PC-9 (cell line): Measurements from ENCODE around the gene NTM. TPM values are rescaled to one million over a fixed set of nuclear protein-coding genes. Genes with fewer than 3 reads are reported as not detected.

Experiments used
- BruUV-seq: library from RNA; stranded (reverse); fragments of 400-500 nt; replicated peaks from 2 replicates; lab custom pipeline; 2021; lab: Mats Ljungman, UMichigan
- CTCF ChIA-PET: fragments of 300-600 bp; sonication (Branson Sonifier 250); formaldehyde crosslinking; loops from one replicate; lab custom pipeline; 2022; ENCODE audit warnings: antibody characterized with exemption; lab: Charles Lee
- POLR2A ChIA-PET: fragments of 300-600 bp; sonication (Branson Sonifier 250); formaldehyde crosslinking; loops from one replicate; lab custom pipeline; 2022; ENCODE audit warnings: antibody characterized with exemption; ENCODE audit not compliant: unreplicated experiment; lab: Charles Lee
- DNase-seq, 2 experiments: peaks; one replicate each; pipeline versions ENCODE4 v3.0.0 to v3.0.0-alpha.2; 2015 to 2022; ENCODE audit warnings: mixed read lengths in 1 of 2
- H2AFZ ChIP-seq: fragments of 200-600 bp; sonication (generic); 2 replicates; pipeline ENCODE4 v1.8.1; 2017; ENCODE audit warnings: antibody characterized with exemption
- H3F3A ChIP-seq: fragments of 200-600 bp; sonication (generic); 2 replicates; pipeline ENCODE4 v1.8.1; 2017; ENCODE audit warnings: antibody characterized with exemption, mild to moderate bottlenecking, low read depth; ENCODE audit not compliant: insufficient read depth
- H3K27ac ChIP-seq: fragments of 200-600 bp; sonication (generic); 2 replicates; pipeline ENCODE4 v1.6.1; 2016; ENCODE audit warnings: mixed run types
- H3K27me3 ChIP-seq: fragments of 200-600 bp; sonication (generic); 2 replicates; pipeline ENCODE4 v1.6.1; 2016; ENCODE audit warnings: low read depth, mixed run types; ENCODE audit not compliant: insufficient read depth
- H3K36me3 ChIP-seq: fragments of 200-600 bp; sonication (generic); 2 replicates; pipeline ENCODE4 v1.6.1; 2016; ENCODE audit warnings: low read depth, mixed run types
- H3K4me1 ChIP-seq: fragments of 200-600 bp; sonication (generic); replicated peaks from 2 replicates; pipeline ENCODE4 v1.6.1; 2016; ENCODE audit warnings: mixed run types; ENCODE audit not compliant: insufficient read depth
- H3K4me2 ChIP-seq: fragments of 200-600 bp; sonication (generic); 2 replicates; pipeline ENCODE4 v1.6.1; 2017; ENCODE audit warnings: mixed run types
- H3K4me3 ChIP-seq: fragments of 200-600 bp; sonication (generic); 2 replicates; pipeline ENCODE4 v1.6.1; 2016; ENCODE audit warnings: mixed run types
- H3K79me2 ChIP-seq: fragments of 200-600 bp; sonication (generic); 2 replicates; pipeline ENCODE4 v1.6.1; 2017; ENCODE audit warnings: low read depth, mixed run types
- H3K9me2 ChIP-seq: fragments of 200-600 bp; sonication (generic); 2 replicates; pipeline ENCODE4 v1.8.1; 2017; ENCODE audit warnings: mild to moderate bottlenecking; ENCODE audit not compliant: insufficient read depth
- H3K9me3 ChIP-seq: fragments of 200-600 bp; sonication (generic); 2 replicates; pipeline ENCODE4 v1.8.1; 2016; ENCODE audit warnings: low read depth; ENCODE audit not compliant: insufficient read depth
- H4K20me1 ChIP-seq: fragments of 200-600 bp; sonication (generic); 2 replicates; pipeline ENCODE4 v1.8.1; 2017; ENCODE audit not compliant: insufficient read depth
- CTCF ChIP-seq: fragments of 200-600 bp; sonication (generic); conservative IDR thresholded peaks from 2 replicates; pipeline ENCODE4 v1.6.1; 2017; ENCODE audit warnings: mixed run types, antibody characterized with exemption, mild to moderate bottlenecking, moderate library complexity
- EZH2 ChIP-seq: fragments of 200-600 bp; sonication (generic); IDR thresholded peaks from 2 replicates; pipeline ENCODE4 v1.8.0; 2017; ENCODE audit warnings: antibody characterized with exemption, low read depth
- intact Hi-C: fragments of 100-400 bp; cut with micrococcal nuclease; formaldehyde crosslinking; loops from one replicate; pipeline ENCODE4 v1.10.0; 2022; ENCODE audit not compliant: unreplicated experiment
- total RNA-seq: library from RNA; stranded (reverse); gene quantifications from 2 replicates; pipeline ENCODE4 v1.2.3, GENCODE V29; 2021

NTM gene
- total RNA-seq, 1 experiment from 2014 or later = not detected

GRCh38 chr11:131829725-131830124 lies 459.3 kb downstream of the NTM start:
- POLR2A ChIA-PET = no interaction called here
- no peaks in the 10 kb centered on the region for H3K9me3 ChIP-seq
- no peaks in the 10 kb centered on the region for H3K9me2 ChIP-seq
- H3K4me3 ChIP-seq = no peak overlapping the region
- H3K27ac ChIP-seq = no peak overlapping the region
- no peaks in the 10 kb centered on the region for H3K27me3 ChIP-seq
- H3K36me3 ChIP-seq = no peaks in the 10 kb centered on the region
- TF ChIP-seq CTCF = no peak
- no peak for TF ChIP-seq EZH2
- H4K20me1 ChIP-seq = no peaks in the 10 kb centered on the region; the same call in 1 of the 2 replicates
- no peaks in the 10 kb centered on the region for H3F3A ChIP-seq
- H3K4me2 ChIP-seq = no peak overlapping the region
- no peaks in the 10 kb centered on the region for H3K4me1 ChIP-seq
- BruUV-seq = no TSS peak
- no peak for DNase-seq
- intact Hi-C loops = no loop called here
- H2AFZ ChIP-seq = no peak overlapping the region
- CTCF ChIA-PET = no interaction called here
- H3K79me2 ChIP-seq = no peaks in the 10 kb centered on the region

- Histone ChIP-seq H3K36me3 (no peaks in the 10 kb centered on the region), H3K9me3 (no peaks in the 10 kb centered on the region), H3K4me1 (no peaks in the 10 kb centered on the region), H2AFZ (no peak overlapping the region), H3K4me2 (no peak overlapping the region), H3F3A (no peaks in the 10 kb centered on the region), H3K27ac (no peak overlapping the region), H4K20me1 (no peaks in the 10 kb centered on the region; the same call in 1 of the 2 replicates), H3K27me3 (no peaks in the 10 kb centered on the region), H3K79me2 (no peaks in the 10 kb centered on the region), H3K4me3 (no peak overlapping the region), H3K9me2 (no peaks in the 10 kb centered on the region)
- CTCF ChIA-PET = no interaction called here
- POLR2A ChIA-PET = no interaction called here
- DNase-seq = no peak
- BruUV-seq = no TSS peak
- TF ChIP-seq CTCF = no peak
- TF ChIP-seq EZH2 = no peak
- intact Hi-C loops = no loop called here
Observed at GRCh38 chr11:131832079-131832478, 461.7 kb downstream of the NTM start.

DNA sequence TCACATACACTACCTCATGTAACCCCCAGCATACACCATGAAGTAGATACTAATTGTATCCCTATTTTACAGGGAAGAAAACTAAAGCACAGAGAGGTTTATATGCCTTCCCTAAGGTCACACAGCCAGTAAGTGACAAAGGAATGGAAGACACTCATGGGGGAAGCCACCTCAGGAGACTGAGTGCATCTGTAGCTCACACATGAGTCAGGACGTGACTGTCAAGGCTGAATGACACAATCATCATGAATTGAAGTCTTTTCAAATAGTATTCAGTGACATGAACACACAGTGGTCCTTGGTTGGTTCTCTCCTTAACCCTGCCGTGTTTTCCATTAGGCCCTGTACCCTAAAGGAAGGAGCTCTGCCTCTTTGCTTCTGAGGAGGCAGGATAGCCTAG lies 463.0 kb downstream of the NTM start:
- no TSS peak for BruUV-seq
- H2AFZ ChIP-seq = no peak overlapping the region
- H3K9me2 ChIP-seq = no peaks in the 10 kb centered on the region
- intact Hi-C loops = no loop called here
- TF ChIP-seq EZH2 (no peak), CTCF (no peak)
- no peak overlapping the region for H3K4me3 ChIP-seq
- no peak overlapping the region for H3K4me2 ChIP-seq
- H4K20me1 ChIP-seq = no peaks in the 10 kb centered on the region; the same call in 1 of the 2 replicates
- DNase-seq = no peak
- no peaks in the 10 kb centered on the region for H3K4me1 ChIP-seq
- no peaks in the 10 kb centered on the region for H3K9me3 ChIP-seq
- H3K36me3 ChIP-seq = no peaks in the 10 kb centered on the region
- no peaks in the 10 kb centered on the region for H3F3A ChIP-seq
- H3K27me3 ChIP-seq = 0 out of 2 replicates have a peak, but pooled peaks cover 2% of the 10 kb centered on the region
- POLR2A ChIA-PET = no interaction called here
- no peak overlapping the region for H3K27ac ChIP-seq
- no peaks in the 10 kb centered on the region for H3K79me2 ChIP-seq
- CTCF ChIA-PET = no interaction called here
